IMR-90 (cell line): ENCODE results near the gene CYTH1.

Experiments
- MAZ ChIP-seq: IDR thresholded peaks from 2 replicates; pipeline ENCODE4 v1.6.1; 2012; ENCODE audit warnings: low read depth, mild to moderate bottlenecking, low read length, improper control_type of control experiment, moderate library complexity, borderline replicate concordance
- TF ChIP-seq, protein P1 (sequence below): conservative IDR thresholded peaks from 2 replicates; pipeline ENCODE4 v1.5.1; 2012; ENCODE audit warnings: mild to moderate bottlenecking, low read depth, low read length, improper control_type of control experiment

DNA sequence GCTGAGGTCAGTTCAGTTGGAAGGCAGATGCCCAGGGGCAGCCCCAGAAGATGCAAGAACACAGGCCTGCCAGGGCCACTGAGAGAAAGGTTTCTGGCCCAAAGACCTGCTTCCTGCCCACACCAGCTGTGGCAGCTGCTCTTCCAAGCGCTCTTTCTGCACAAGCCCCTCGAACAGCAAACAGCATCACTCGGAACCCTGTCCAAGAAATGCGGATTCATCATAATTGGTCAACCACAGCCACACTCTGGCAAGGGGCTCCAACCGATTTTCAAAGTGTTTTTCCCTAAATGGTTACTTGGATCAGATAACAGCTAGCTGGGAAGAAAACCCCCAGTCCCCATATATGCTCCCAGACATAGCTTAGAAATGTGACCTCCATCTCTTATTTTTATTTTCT, 133.8 kb downstream of the CYTH1 start:
- TF ChIP-seq MAZ = no peak
- TF ChIP-seq, protein P1, sequence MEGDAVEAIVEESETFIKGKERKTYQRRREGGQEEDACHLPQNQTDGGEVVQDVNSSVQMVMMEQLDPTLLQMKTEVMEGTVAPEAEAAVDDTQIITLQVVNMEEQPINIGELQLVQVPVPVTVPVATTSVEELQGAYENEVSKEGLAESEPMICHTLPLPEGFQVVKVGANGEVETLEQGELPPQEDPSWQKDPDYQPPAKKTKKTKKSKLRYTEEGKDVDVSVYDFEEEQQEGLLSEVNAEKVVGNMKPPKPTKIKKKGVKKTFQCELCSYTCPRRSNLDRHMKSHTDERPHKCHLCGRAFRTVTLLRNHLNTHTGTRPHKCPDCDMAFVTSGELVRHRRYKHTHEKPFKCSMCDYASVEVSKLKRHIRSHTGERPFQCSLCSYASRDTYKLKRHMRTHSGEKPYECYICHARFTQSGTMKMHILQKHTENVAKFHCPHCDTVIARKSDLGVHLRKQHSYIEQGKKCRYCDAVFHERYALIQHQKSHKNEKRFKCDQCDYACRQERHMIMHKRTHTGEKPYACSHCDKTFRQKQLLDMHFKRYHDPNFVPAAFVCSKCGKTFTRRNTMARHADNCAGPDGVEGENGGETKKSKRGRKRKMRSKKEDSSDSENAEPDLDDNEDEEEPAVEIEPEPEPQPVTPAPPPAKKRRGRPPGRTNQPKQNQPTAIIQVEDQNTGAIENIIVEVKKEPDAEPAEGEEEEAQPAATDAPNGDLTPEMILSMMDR = no peak
